Effector CD8-positive, alpha-beta T cell (primary cell): Measurements from ENCODE around the gene CACUL1.
A peak's percentile ranks its signal among the peaks of the same experiment; 100 is the strongest.
"Not testable (repeated sequence)": the region's sequence is repeated elsewhere in the genome, so short reads cannot be mapped to it uniquely, and the experiment has no call there.

Experiments used
- DNase-seq: peaks from one replicate; lab custom pipeline; 2025; lab: John Stamatoyannopoulos, UW
- total RNA-seq, 4 experiments: gene quantifications; one replicate each; lab custom pipeline; 2026; lab: John Stamatoyannopoulos, UW

Gene CACUL1
- total RNA-seq = 76.0 to 92.4 (median 79.7) reads per million in 4 experiments

- peak; percentile 99 for DNase-seq
These were observed at the start of gene CACUL1 for GRCh38 chr10:118754556-118755423. CACUL1 (minus strand) TSS chr10:118754970; CDS start chr10:118754762, 208 bp downstream.

DNA sequence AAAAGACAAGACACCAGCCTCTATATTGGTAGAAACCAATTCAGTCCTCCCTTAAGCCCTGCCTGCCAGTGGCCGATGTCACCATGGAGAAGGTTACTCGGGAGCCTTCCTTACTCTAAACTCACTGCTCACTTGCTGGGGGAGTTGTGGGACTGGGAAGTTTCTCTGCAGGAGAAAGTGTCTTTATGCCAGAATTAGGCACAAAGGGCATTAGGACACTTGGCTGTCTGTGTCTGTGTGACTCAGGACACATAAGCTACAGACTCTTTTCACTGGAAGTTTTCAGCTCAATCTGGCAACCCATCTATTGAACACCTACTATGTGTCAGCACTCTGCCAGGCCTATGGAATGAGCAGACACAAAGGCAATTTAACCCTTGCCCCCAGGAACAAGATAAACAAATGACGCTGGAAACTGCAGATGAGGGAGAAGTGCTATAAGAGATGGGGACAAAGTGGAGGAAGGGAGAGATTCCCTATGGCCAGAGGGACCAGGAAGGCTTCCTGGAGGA is 49.5 kb upstream of the CACUL1 start:
- DNase-seq = no peak

DNA sequence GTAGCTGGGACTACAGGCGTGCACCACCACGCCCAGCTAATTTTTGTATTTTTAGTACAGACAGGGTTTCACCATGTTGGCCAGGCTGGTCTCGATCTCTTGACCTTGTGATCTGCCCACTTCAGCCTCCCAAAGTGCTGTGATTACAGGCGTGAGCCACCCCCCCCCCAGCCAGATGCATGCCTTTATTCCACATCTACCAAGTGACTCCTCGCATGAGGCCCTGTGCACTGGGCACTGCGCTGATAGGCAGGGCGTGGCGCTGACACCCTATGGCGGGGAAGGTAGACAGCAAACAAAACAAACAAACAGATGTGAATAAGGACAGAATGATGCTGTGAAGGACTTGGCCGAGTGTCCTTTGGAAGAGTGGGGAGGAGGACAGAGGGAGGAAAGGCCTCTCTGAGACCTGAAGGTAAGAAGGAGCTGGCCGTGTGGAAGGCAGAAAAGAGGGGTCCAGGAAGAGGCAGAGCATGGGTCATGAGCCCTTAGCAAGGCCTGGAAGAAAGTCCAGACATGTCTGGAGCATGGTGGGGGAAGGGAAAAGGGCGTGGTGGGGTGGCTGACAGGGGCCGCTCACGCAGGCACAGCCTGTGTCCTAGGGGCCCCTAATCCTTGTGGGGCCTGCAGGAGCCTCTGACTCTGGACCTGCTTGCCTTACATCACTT is 47.5 kb upstream of the CACUL1 start:
- DNase-seq = no peak

GRCh38 chr10:118800920-118801319 is 46.1 kb upstream of the CACUL1 start:
- no peak for DNase-seq

- DNase-seq = no peak
These were observed 45.0 kb upstream of the CACUL1 start for GRCh38 chr10:118799777-118800176.

- DNase-seq = no peak
These were observed 43.5 kb upstream of the CACUL1 start for GRCh38 chr10:118798231-118798662.

DNA sequence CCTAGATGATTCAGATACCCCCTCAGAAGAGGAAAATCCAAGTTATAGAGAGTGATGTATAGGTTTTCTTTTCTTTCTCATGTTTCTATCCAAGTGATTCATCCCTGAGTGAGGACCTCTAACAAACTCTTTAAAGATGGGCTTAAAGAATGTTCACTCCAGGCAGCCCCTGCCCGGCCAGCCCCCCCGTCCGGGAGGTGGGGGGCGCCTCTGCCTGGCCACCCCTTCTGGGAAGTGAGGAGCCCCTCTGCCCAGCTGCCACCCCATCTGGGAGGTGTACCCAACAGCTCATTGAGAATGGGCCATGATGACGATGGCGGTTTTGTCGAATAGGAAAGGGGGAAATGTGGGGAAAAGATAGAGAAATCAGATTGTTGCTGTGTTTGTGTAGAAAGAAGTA is 40.2 kb upstream of the CACUL1 start:
- not testable (repeated sequence) for DNase-seq

- DNase-seq = no peak
These were observed 38.8 kb upstream of the CACUL1 start for GRCh38 chr10:118793545-118793944.

- DNase-seq = no peak
These were observed 37.8 kb upstream of the CACUL1 start for GRCh38 chr10:118792526-118792925.

GRCh38 chr10:118790058-118790457 is 35.3 kb upstream of the CACUL1 start:
- DNase-seq = no peak

DNA sequence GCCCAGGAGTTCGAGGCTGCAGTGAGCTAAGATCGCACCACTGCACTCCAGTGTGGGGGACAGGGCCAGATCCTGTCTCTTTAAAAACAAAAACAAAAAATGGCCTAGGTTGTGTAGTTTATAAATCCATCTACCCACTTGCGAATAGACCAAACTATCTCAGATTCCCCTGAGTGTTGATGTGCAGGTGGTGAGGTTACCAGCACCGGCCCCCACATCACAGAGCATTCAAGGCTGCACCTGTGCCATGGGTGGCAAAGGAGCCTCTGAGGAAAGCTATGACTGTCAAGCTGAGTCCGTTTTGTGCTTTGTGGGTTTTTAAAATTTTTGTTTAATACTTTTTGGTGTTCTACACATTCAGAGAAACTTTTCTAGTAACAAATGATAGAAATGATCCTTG is 30.8 kb upstream of the CACUL1 start:
- DNase-seq = no peak

DNA sequence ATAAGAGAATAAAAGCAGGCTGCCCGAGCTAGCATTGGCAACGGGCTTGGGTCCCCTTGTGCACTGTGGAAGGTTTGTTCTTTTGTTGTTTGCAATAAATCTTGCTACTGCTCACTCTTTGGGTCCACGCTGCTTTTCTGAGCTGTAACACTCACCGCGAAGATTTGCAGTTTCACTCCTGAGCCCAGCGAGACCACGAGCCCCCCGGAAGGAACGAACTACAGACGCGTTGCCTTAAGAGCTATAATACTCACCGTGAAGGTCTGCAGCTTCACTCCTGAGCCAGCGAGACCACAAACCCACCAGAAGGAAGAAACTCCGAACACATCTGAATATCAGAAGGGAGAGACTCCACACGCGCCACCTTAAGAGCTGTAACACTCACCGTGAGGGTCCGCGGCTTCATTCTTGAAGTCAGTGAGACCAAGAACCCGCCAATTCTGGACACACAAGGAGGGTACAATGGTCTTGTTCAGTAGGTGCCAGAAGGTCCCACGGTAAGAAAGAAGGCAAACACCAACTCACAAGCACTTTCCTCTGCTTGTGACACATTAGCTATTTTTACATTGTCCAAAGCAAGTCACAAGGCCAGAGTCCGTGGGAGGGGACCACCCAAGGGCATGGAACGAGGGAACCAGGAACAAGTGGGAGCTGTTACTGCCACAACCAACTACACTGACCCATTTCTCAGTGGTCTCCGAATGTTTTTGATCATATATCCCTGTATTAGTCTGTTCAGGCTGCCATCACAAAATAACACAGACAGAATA is 29.2 kb upstream of the CACUL1 start:
- no peak for DNase-seq

- not testable (repeated sequence) for DNase-seq
These were observed 28.2 kb upstream of the CACUL1 start for GRCh38 chr10:118782916-118783465.

- no peak for DNase-seq
These were observed 26.8 kb upstream of the CACUL1 start for GRCh38 chr10:118781541-118781940.

DNA sequence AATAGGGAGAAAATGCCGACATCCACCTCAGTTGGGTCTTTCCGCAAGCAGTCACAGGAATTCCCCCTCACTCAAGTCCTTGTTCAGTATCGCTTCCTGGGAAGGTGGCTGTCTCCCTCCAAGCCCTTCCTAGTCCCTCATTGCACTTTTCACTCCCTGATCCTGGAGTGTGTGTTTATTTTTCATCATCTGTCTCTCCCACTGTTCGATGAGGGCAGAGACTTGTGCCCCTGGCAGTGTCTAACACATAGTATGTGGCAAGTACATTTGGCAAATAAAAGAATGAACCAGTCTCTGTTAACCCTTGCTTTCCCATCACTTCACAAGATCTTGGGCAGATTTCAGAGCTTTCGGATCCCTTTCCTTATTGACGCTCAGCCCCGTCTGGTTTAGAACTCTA is 24.0 kb upstream of the CACUL1 start:
- DNase-seq = no peak

DNA sequence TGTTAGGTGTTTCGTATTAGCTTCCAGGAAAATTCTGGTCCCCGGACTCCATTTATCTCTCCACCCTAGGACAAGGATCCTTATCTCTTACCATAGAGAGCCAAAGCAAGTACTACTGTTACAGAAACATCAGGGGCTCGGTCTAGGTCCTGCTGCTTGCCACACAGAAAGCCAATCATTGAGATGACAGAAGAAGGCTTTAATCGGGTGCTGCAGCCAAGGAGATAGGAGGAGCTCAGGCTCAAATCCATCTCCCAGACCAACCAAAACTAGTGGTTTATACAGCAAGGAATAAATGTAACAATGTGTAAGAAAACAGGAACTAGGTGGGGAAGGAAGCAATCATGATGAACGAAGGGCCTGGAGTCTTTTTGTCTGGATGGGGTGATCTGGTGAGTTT is 22.2 kb upstream of the CACUL1 start:
- DNase-seq = no peak

GRCh38 chr10:118776033-118776432 is 21.3 kb upstream of the CACUL1 start:
- no peak for DNase-seq

DNA sequence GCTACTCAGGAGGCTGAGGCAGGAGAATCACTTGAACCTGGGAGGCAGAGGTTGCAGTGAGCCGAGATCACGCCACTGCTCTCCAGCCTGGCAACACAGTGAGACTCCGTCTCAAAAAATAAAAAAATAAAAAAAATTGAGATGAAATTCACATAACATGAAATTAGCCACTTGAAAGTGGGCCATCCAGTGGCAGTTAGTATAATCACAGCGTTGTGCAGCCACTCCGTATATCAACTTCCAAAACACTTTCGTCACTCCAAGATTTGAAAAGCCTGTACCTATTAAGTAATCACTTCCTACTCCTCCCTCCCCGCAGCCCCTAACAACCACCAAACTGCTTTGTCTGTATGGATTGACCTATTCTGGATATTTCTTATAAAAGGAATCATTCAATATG is 20.7 kb upstream of the CACUL1 start:
- DNase-seq = no peak

DNA sequence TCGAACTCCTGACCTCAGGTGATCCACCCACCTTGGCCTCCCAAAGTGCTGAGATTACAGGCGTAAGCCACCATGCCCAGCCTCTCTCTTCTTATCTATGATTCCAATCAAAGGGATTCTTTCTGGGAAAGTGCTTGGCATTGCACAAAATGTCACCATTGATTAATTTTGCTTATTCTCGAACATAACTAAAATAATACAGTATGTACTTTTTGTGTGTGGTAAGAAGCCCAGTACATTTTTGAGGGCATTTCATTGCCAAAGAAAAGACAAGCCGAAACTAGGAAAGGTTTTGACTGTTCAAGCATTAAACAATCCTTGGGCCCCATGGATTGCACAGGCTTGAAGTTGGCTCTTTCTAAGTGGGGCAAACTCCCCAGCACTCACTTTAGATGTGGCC is 18.3 kb upstream of the CACUL1 start:
- DNase-seq = no peak

- no peak for DNase-seq
These were observed 17.2 kb upstream of the CACUL1 start for GRCh38 chr10:118771976-118772375.

GRCh38 chr10:118769898-118770600 is 15.3 kb upstream of the CACUL1 start:
- DNase-seq = no peak
